ENCODE measurements around the gene SHISA4.
"Not testable (repeated sequence)": the region's sequence is repeated elsewhere in the genome, so short reads cannot be mapped to it uniquely, and the experiment has no call there.

SHISA4 gene, protein sequence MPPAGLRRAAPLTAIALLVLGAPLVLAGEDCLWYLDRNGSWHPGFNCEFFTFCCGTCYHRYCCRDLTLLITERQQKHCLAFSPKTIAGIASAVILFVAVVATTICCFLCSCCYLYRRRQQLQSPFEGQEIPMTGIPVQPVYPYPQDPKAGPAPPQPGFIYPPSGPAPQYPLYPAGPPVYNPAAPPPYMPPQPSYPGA

DNA sequence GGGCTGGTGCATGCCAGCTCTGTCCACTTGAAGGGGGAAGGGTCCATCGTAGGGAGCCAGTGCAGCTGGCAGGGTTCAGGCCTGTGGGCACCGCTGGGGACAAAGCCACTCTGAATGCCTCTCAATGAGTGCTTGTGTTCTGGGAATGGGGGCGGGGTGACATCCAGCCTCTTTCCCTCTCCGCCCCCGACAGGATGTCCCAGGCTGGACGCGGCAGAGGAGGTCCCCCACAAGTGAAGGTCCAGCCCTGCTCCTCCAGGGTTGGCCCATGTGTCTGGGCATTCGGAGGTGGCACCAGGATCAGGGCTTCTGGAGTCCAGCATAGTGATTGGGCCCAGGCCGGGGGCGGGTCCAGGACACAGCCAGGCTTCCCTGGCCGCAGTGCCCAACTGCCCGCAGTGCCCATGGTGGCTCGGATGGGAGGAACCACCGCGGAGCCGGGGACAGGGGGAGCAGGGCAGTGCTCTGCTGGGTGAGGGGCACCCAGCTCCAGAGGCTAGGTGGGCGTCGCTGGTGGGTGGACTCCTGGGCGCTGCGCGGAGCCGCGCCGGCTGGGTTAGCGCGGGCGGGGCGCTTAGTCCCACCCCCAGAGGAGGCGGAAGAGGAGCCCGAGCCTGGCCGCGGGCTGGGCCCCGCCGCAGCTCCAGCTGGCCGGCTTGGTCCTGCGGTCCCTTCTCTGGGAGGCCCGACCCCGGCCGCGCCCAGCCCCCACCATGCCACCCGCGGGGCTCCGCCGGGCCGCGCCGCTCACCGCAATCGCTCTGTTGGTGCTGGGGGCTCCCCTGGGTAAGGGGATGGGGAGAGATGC lies at the start of gene SHISA4:
SHISA4 (plus strand) TSS at position 617 of the 808 bp plus-strand sequence; CDS start at position 714, 97 bp downstream.
- DNase-seq (ENCODE audit: low read depth), result no peak

- DNase-seq (ENCODE audit: low read depth), result not testable (repeated sequence)
These were observed 49.6 kb upstream of the SHISA4 start for GRCh38 chr1:201839089-201839488.

- no peak for DNase-seq (ENCODE audit: low read depth)
These were observed 48.6 kb upstream of the SHISA4 start for GRCh38 chr1:201840055-201840454.

GRCh38 chr1:201840490-201840889 lies 48.2 kb upstream of the SHISA4 start:
- DNase-seq (ENCODE audit: low read depth), result no peak

DNA sequence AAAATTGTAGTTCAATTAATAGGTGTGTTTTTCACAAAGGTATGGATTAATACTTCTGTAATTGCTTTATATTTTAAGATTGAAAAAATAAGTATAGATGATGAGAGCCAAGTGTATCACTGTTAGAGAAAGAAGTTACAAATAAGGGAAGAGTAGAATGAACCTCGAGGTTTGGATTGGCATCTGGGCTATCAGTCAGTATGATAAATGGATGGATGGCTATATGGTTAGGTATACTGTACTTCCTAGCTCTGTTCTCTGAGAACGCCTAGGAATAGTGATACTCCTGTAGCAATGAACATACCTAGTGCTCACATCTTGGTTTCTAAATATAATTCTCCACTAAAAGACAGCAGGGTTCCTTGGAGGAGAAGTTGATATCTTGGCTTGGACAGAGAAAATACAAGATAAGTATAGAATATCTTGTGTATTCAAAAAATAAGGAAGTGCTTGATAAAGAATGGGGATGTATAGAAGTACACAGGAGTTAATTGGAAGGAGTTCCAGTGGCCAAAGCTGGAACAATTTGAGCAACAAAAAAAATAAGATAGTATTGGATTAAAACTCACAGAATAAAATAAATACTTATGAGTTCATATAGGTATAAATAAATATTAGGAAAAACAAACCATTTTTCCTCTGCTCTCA lies 47.3 kb upstream of the SHISA4 start:
- DNase-seq (ENCODE audit: low read depth), result no peak

GRCh38 chr1:201842472-201843027 lies 46.1 kb upstream of the SHISA4 start:
- DNase-seq (ENCODE audit: low read depth), result no peak

GRCh38 chr1:201845331-201846083 lies 43.2 kb upstream of the SHISA4 start:
- DNase-seq (ENCODE audit: low read depth), result peak; percentile 36

DNA sequence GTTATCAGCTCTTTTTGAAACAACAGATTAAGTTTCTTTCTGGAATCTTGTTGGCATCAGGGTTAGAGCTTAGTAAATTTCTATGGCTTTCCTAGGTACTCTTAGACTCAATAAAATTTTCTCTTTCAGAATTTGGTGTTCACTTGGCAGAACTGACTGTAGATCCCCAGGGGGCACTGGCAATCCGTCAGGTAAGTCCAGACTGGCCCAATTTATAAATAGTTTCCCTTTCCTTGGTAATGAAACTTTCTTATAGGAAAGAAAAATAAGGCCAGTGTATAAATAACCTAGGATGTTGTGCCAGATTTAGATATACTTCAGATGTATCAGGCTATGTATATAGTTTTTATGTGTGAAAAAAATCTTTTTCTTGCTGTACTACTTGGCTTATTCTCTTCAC lies 41.5 kb upstream of the SHISA4 start:
- DNase-seq (ENCODE audit: low read depth), result no peak

DNA sequence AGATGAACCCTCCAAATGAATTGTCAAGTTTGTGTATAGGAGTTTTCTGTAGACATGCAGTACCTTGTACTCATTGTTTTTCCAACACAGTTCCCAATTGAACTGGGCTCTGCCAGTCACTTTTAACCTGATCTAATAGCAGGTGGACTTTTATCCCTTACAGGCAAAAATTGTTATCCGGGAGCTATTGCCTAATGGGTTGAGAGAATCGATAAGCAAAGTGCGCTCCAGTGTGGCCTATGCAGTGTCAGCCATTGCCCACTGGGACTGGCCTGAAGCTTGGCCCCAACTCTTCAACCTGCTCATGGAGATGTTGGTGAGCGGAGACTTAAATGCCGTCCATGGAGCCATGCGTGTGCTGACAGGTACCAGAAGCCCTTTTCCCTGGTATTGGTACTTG lies 40.5 kb upstream of the SHISA4 start:
- no peak for DNase-seq (ENCODE audit: low read depth)

DNA sequence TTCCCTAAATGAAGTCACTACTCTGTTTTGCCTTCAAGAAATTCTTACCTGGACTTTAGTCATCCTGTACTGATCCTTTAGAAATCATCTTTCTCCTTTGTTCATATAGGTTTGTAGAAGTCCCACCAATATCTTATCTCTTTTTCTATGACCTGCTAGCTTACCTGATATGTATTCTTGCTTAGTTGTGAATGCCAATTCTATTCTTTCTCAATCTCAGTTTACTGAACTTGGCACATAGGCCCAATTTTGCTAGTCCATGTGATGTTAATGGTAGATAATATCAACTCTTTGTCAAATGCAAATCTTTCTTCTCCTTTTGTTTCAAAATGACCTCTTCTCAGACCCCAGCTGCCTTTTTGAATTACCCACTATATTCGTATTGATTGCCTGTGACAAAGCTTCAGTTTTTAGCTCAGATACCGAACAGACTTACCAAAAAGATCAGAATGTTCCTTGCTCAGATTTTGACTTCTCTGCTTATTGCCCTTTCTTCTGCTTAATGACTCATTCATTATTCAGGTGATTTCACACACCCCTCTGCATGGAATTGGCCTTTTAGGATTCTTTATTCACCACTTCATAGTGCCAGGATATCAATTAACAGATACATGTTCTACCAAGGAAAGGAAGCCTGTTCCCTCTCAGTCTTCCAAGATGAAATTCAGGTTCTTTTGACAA lies 39.2 kb upstream of the SHISA4 start:
- no peak for DNase-seq (ENCODE audit: low read depth)

- peak; percentile 77 for DNase-seq (ENCODE audit: low read depth)
These were observed 38.7 kb upstream of the SHISA4 start for GRCh38 chr1:201850053-201850397.

DNA sequence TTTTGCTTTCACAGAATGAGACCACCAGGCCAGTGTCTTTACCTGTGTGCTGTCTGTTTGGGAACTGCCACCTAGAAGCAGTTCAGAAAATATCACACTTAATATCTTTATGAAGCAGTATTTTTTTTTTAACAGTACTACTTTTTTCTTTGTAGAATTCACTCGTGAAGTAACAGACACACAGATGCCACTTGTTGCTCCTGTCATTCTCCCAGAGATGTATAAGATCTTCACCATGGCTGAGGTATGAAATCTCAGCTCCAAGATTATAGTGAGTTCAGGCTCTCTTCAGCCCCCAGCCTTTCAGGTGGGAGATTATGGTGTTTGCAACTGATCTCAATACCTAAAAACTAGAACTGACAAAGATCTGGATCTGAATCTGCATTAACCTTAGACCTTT lies 36.7 kb upstream of the SHISA4 start:
- DNase-seq (ENCODE audit: low read depth), result no peak

- DNase-seq (ENCODE audit: low read depth), result not testable (repeated sequence)
These were observed 32.0 kb upstream of the SHISA4 start for GRCh38 chr1:201856722-201857121.

DNA sequence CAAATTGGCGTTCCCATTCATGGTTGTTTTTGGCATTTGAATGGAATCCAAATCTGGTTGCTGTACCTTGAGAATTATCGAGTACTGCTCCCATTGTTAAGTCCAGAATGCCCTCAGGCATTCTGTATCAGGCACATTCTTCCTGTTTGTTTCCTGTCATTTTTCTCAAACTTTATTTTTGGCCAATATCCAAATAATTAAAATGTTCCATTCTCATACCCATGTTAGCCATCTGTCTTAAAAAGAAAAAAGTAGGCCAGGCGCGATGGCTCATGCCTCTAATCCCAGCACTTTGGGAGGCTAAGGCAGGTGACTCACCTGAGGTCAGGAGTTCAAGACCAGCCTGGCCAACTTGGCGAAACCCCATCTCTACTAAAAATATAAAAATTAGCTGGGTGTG lies 29.3 kb upstream of the SHISA4 start:
- no peak for DNase-seq (ENCODE audit: low read depth)

- no peak for DNase-seq (ENCODE audit: low read depth)
These were observed 27.2 kb upstream of the SHISA4 start for GRCh38 chr1:201861448-201861847.

DNA sequence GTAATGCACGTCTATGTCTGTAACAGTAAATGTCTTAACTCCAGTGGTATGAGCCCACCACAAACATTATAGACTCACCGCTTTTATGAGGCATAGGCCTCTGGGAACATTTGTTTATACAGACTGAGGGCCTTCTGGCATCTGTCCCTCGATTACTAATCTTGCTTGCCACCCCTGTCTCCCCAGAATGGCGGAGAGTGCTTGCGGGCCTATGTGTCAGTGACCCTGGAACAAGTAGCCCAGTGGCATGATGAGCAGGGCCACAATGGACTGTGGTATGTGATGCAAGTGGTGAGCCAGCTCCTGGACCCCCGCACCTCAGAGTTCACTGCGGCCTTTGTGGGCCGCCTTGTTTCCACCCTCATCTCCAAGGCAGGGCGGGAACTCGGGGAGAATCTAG lies 18.3 kb upstream of the SHISA4 start:
- DNase-seq (ENCODE audit: low read depth), result no peak

DNA sequence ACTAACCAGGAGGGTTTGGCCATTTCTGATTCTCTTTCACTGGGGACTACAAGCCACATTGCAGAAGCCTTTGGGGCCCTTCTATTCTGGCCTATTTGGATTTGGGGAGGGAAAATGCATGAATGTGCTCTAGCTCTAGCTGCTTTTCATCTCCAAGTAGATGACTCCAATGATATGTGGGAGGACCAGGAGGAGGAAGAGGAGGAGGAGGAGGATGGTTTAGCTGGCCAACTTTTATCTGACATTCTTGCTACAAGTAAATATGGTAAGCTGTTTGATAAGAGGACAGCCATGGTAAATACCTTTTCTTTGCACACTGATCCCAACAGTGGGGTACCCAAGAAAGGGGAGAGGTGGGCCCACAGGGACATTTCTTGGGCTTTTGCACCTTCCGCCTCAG lies 14.0 kb upstream of the SHISA4 start:
- no peak for DNase-seq (ENCODE audit: low read depth)

- no peak for DNase-seq (ENCODE audit: low read depth)
These were observed 12.4 kb upstream of the SHISA4 start for GRCh38 chr1:201876148-201876818.

GRCh38 chr1:201877877-201878401 lies 10.8 kb upstream of the SHISA4 start:
- no peak for DNase-seq (ENCODE audit: low read depth)

DNA sequence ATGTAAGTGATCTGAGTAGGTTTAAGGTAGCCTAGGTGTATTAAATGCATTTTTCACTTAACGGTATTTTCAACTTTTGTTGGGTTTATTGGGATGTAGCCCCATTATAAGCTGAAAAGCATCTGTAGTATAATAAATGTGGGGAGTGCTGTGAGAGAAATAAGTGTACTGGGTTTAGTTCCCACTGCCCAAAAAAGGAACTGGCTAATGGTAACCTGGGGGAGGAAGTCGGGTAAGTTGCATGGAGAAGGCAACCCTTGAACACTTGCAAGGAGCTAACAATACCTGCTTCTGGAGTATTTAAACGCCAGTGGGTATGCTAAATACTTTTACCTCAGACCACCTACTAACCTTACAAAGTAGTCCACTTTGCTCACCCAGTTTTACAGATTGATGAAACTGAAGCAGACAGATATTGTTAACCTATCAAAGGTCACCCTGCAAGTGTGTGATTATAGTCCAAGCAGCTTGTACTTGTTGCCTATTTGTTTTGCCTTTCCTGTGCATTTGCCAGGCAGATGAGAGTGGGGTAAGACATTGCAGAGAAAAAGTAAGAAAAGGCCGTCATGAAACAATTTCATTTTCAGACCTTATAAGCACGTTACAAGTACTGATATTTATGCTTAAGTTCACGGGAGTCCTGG lies 7.6 kb upstream of the SHISA4 start:
- DNase-seq (ENCODE audit: low read depth), result no peak

All from HS-5 (cell line).